K562 (cell line): ENCODE results near the gene SCNN1A. TPM values are rescaled to one million over a fixed set of nuclear protein-coding genes. Genes with fewer than 3 reads are reported as not detected.

Experiments
- ETS2 ChIP-seq: IDR thresholded peaks from 2 replicates; pipeline ENCODE4 v1.6.1; 2016; ENCODE audit warnings: borderline replicate concordance, missing genetic modification characterization, mild to moderate bottlenecking, moderate library complexity, missing compliant biosample characterization; ENCODE audit not compliant: poor library complexity, severe bottlenecking
- FIP1L1 ChIP-seq: fragments of 200-400 bp; formaldehyde crosslinking; IDR thresholded peaks from 2 replicates; pipeline ENCODE4 v1.6.1; 2018; ENCODE audit warnings: mild to moderate bottlenecking, low read depth, low read length; ENCODE audit not compliant: poor library complexity, severe bottlenecking
- KLF1 ChIP-seq: fragments of 450-650 bp; IDR thresholded peaks from 2 replicates; pipeline ENCODE4 v1.6.1; 2016; ENCODE audit warnings: missing genetic modification characterization, missing compliant biosample characterization
- L3MBTL2 ChIP-seq: fragments of 450-650 bp; IDR thresholded peaks from 2 replicates; pipeline ENCODE4 v1.6.1; 2016; ENCODE audit warnings: mild to moderate bottlenecking, moderate library complexity
- MGA ChIP-seq: fragments of 450-650 bp; IDR thresholded peaks from 2 replicates; pipeline ENCODE4 v1.6.1; 2016; ENCODE audit warnings: mild to moderate bottlenecking, moderate library complexity
- SPI1 ChIP-seq: IDR thresholded peaks from 2 replicates; pipeline ENCODE4 v1.6.1; 2011; ENCODE audit warnings: low read depth, low read length, control low read depth, borderline replicate concordance
- TFAP4 ChIP-seq: sonication (generic); formaldehyde crosslinking; IDR thresholded peaks from 2 replicates; pipeline ENCODE4 v1.8.0; 2022; ENCODE audit warnings: missing genetic modification reagents, mild to moderate bottlenecking, moderate library complexity, borderline replicate concordance
- TOE1 ChIP-seq, 2 experiments: fragments of 450-650 bp in 1 of 2; sonication (generic) in 1 of 2; formaldehyde crosslinking in 1 of 2; IDR thresholded peaks; 2 replicates each; pipeline versions ENCODE4 v1.7.1 to v1.8.0; 2016 to 2022; ENCODE audit warnings: borderline replicate concordance in 2 of 2, mild to moderate bottlenecking in 2 of 2, antibody characterized with exemption in 1 of 2, inconsistent platforms in 1 of 2, low read depth in 1 of 2, missing genetic modification reagents in 1 of 2, moderate library complexity in 1 of 2
- ZNF124 ChIP-seq: sonication (generic); formaldehyde crosslinking; IDR thresholded peaks from 2 replicates; pipeline ENCODE4 v1.8.1; 2022; ENCODE audit warnings: missing genetic modification reagents
- polyA plus RNA-seq, 8 experiments: library from polyadenylated mRNA; depleted of rRNA in 4 of 8; stranded (reverse) in 5 of 8; unstranded in 3 of 8; fragments of >200 nt; fragmentation: Nextera tagmentation in 2 of 8; fragmentation: Illumina TruSeq in 1 of 8; extraction: Ambion mirVana in 2 of 8; extraction: Trizol in 1 of 8; gene quantifications; 2 replicates each; pipeline versions ENCODE4 v1.2.1 to v1.2.3, GENCODE V29; 2011 to 2014; ENCODE audit warnings: inconsistent platforms in 1 of 8, missing spikeins in 1 of 8
- total RNA-seq, 7 experiments: library from RNA; depleted of rRNA in 6 of 7; stranded (reverse); fragments of >200 nt in 6 of 7; fragmentation: Illumina TruSeq in 2 of 7; extraction: Trizol in 2 of 7; gene quantifications; 2 replicates each; pipeline versions ENCODE4 v1.2.1 to v1.2.3, GENCODE V29; 2011 to 2021; ENCODE audit warnings: low replicate concordance in 1 of 7
- TF ChIP-seq, protein P1 (sequence below): fragments of 250-450 bp; sonication (Bioruptor Pico); IDR thresholded peaks from 2 replicates; pipeline ENCODE4 v1.5.0; 2021

Gene SCNN1A
- total and polyA plus RNA-seq, 9 of the 15 experiments (the other 6 are each of a cell fraction or from before 2014, with no cell fraction given) = 0.15 to 0.49 (median 0.32) TPM; not detected in 5

DNA sequence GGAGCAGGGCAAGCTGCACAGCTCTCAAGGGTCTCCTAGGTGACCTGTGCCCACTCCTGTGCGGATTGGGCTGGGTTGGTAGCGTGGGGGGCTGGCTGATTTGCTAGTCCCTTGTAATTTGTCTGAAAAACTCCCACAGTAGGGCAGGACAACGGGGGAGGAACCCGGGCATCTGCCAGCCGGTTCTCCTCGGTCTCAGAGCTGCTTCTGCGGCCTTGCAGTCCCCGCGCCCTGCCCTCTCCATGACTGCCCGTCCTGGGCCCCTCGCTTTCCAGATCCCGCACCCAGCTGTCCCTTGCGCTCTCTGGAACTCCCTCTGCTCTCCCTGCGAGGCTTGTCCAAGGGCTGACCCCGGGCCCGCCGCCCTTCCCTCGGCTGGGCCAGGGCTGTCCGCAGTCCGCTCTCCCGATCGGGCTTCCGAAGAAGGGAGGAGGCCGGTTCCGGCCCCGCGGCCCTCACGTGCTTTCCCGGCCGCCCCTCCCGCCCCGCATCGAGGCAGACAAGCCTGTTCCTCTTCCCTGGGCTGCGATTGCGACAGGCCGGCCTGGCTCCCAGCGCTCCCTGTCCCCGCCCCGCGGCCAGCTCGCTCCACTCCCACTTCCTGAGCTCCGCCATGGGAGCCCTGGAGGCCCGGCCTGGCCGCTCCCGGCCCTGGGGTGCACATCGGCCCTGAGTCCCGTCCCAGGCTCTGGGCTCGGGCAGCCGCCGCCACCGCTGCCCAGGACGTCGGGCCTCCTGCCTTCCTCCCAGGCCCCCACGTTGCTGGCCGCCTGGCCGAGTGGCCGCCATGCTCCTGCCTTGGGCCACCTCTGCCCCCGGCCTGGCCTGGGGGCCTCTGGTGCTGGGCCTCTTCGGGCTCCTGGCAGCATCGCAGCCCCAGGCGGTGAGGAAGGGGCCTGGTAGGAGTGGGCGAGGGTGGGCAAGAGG, 8.5 kb upstream of the SCNN1A start, which contains the start of gene LTBR (continued):
- TF ChIP-seq MGA (peak; percentile 93), TFAP4 (CRISPR knock-in tag) (peak; percentile 74; the same call in 1 of the 2 replicates), ETS2 (tag) (no peak), TOE1 (IDR thresholded peaks at IDR 0.05; ENCODE audit: borderline replicate concordance) (peak; percentile 76; the same call in 1 of the 2 replicates), TOE1 (CRISPR knock-in tag; IDR thresholded peaks at IDR 0.05; ENCODE audit: borderline replicate concordance, low read depth) (no peak), SPI1 (peak; percentile 77; the same call in 1 of the 2 replicates), ZNF124 (CRISPR knock-in tag) (no peak), FIP1L1 (peak; percentile 66), KLF1 (tag) (0 out of 2 replicates have a peak, but pooled peaks have one; percentile 32), L3MBTL2 (peak; percentile 95)
- TF ChIP-seq, protein P1, sequence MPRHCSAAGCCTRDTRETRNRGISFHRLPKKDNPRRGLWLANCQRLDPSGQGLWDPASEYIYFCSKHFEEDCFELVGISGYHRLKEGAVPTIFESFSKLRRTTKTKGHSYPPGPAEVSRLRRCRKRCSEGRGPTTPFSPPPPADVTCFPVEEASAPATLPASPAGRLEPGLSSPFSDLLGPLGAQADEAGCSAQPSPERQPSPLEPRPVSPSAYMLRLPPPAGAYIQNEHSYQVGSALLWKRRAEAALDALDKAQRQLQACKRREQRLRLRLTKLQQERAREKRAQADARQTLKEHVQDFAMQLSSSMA (CRISPR knock-in tag) = no peak
